H9 (cell line): ENCODE data around the gene P4HTM. TPM values are rescaled to one million over a fixed set of nuclear protein-coding genes. Genes with fewer than 3 reads are reported as not detected.
A peak's percentile ranks its signal among the peaks of the same experiment; 100 is the strongest.

Experiments
- DNase-seq: peaks from one replicate; pipeline ENCODE4 v3.0.0-alpha.2; 2017
- H2AFZ ChIP-seq: one replicate; pipeline ENCODE4 v1.6.1; 2013; ENCODE audit warnings: mild to moderate bottlenecking, low read length, control low read depth, moderate library complexity
- H2AK5ac ChIP-seq: 2 replicates; pipeline ENCODE4 v1.6.1; 2013; ENCODE audit warnings: low read length, control low read depth, mixed read lengths; ENCODE audit not compliant: insufficient read length
- H2BK120ac ChIP-seq: one replicate; pipeline ENCODE4 v1.6.1; 2013; ENCODE audit warnings: low read depth, mild to moderate bottlenecking, low read length, control low read depth, inconsistent platforms; ENCODE audit not compliant: poor library complexity, severe bottlenecking
- H2BK12ac ChIP-seq: 2 replicates; pipeline ENCODE4 v1.6.1; 2013; ENCODE audit warnings: low read length, control low read depth, mixed read lengths, low read depth; ENCODE audit not compliant: insufficient read length
- H2BK15ac ChIP-seq: 2 replicates; pipeline ENCODE4 v1.6.1; 2013; ENCODE audit warnings: low read depth, low read length, control low read depth
- H2BK20ac ChIP-seq: one replicate; pipeline ENCODE4 v1.6.1; 2013; ENCODE audit warnings: low read depth, mild to moderate bottlenecking, low read length, control low read depth, inconsistent platforms; ENCODE audit not compliant: poor library complexity, severe bottlenecking
- H2BK5ac ChIP-seq: 2 replicates; pipeline ENCODE4 v1.6.1; 2013; ENCODE audit warnings: low read length, control low read depth, mixed read lengths; ENCODE audit not compliant: insufficient read length
- H3K14ac ChIP-seq: 2 replicates; pipeline ENCODE4 v1.6.1; 2013; ENCODE audit warnings: low read length, control low read depth; ENCODE audit not compliant: insufficient read depth
- H3K18ac ChIP-seq: 2 replicates; pipeline ENCODE4 v1.6.1; 2013; ENCODE audit warnings: low read depth, mild to moderate bottlenecking, mixed read lengths, low read length, control low read depth; ENCODE audit not compliant: insufficient read length
- H3K23ac ChIP-seq: 2 replicates; pipeline ENCODE4 v1.6.1; 2013; ENCODE audit warnings: low read length, control low read depth, mixed read lengths, low read depth; ENCODE audit not compliant: insufficient read length
- H3K23me2 ChIP-seq: 2 replicates; pipeline ENCODE4 v1.6.1; 2013; ENCODE audit warnings: low read depth, mild to moderate bottlenecking, mixed read lengths, low read length, control low read depth; ENCODE audit not compliant: insufficient read length, poor library complexity, severe bottlenecking
- H3K27ac ChIP-seq: 2 replicates; pipeline ENCODE4 v1.5.1; 2013; ENCODE audit warnings: low read length, control low read depth, mixed read lengths, low read depth; ENCODE audit not compliant: insufficient read length
- H3K27me3 ChIP-seq: 2 replicates; pipeline ENCODE4 v1.6.1; 2013; ENCODE audit warnings: low read length, control low read depth, inconsistent platforms; ENCODE audit not compliant: insufficient read depth
- H3K4ac ChIP-seq: 2 replicates; pipeline ENCODE4 v1.6.1; 2013; ENCODE audit warnings: low read depth, mild to moderate bottlenecking, control low read depth, inconsistent platforms, low read length, moderate library complexity
- H3K4me1 ChIP-seq: 2 replicates; pipeline ENCODE4 v1.6.1; 2013; ENCODE audit warnings: low read length, control low read depth, inconsistent platforms; ENCODE audit not compliant: insufficient read depth
- H3K4me2 ChIP-seq: 2 replicates; pipeline ENCODE4 v1.6.1; 2013; ENCODE audit warnings: low read length, control low read depth, mixed read lengths; ENCODE audit not compliant: insufficient read length, insufficient read depth
- H3K56ac ChIP-seq: 2 replicates; pipeline ENCODE4 v1.6.1; 2013; ENCODE audit warnings: low read depth, mild to moderate bottlenecking, mixed read lengths, low read length, control low read depth; ENCODE audit not compliant: insufficient read length
- H3K79me1 ChIP-seq: 2 replicates; pipeline ENCODE4 v1.6.1; 2013; ENCODE audit warnings: low read depth, mild to moderate bottlenecking, moderate library complexity, low read length, control low read depth, inconsistent platforms; ENCODE audit not compliant: insufficient read depth, poor library complexity, severe bottlenecking
- H3K79me2 ChIP-seq: 2 replicates; pipeline ENCODE4 v1.6.1; 2013; ENCODE audit warnings: low read length, control low read depth, inconsistent platforms; ENCODE audit not compliant: insufficient read depth
- H3K9ac ChIP-seq: 2 replicates; pipeline ENCODE4 v1.6.1; 2013; ENCODE audit warnings: low read length, control low read depth, mixed read lengths; ENCODE audit not compliant: insufficient read length; ENCODE audit errors: extremely low read depth
- H3K9me3 ChIP-seq: one replicate; pipeline ENCODE4 v1.6.1; 2013; ENCODE audit warnings: low read depth, low read length, inconsistent platforms; ENCODE audit not compliant: control insufficient read depth
- H3T11ph ChIP-seq: one replicate; pipeline ENCODE4 v1.6.1; 2013; ENCODE audit warnings: mild to moderate bottlenecking, low read length, control low read depth, inconsistent platforms
- H4K20me1 ChIP-seq: one replicate; pipeline ENCODE4 v1.6.1; 2013; ENCODE audit not compliant: control insufficient read depth, insufficient read length, insufficient read depth
- H4K5ac ChIP-seq: 2 replicates; pipeline ENCODE4 v1.6.1; 2013; ENCODE audit warnings: low read depth, mild to moderate bottlenecking, mixed read lengths, low read length, control low read depth; ENCODE audit not compliant: insufficient read length
- H4K8ac ChIP-seq: replicated peaks from 2 replicates; pipeline ENCODE4 v1.6.1; 2013; ENCODE audit warnings: low read length, control low read depth, mixed read lengths, low read depth; ENCODE audit not compliant: insufficient read length
- H4K91ac ChIP-seq: 2 replicates; pipeline ENCODE4 v1.6.1; 2013; ENCODE audit warnings: low read depth, mild to moderate bottlenecking, moderate library complexity, mixed read lengths, low read length, control low read depth; ENCODE audit not compliant: insufficient read length
- H3K27ac Mint-ChIP-seq, 3 experiments: 2 replicates in 2 of 3; 3 replicates in 1 of 3; pipeline ENCODE4 v1.8.0; 2020 to 2021; ENCODE audit warnings: mixed read lengths in 3 of 3, mild to moderate bottlenecking in 1 of 3, moderate library complexity in 1 of 3
- H3K27me3 Mint-ChIP-seq: 2 replicates; pipeline ENCODE4 v1.8.0; 2021; ENCODE audit warnings: low read depth, mild to moderate bottlenecking, moderate library complexity, mixed read lengths
- H3K36me3 Mint-ChIP-seq, 3 experiments: 2 replicates in 2 of 3; 3 replicates in 1 of 3; pipeline ENCODE4 v1.8.0; 2020 to 2021; ENCODE audit warnings: low read depth in 3 of 3, mixed read lengths in 3 of 3; ENCODE audit not compliant: insufficient read depth in 1 of 3
- H3K4me1 Mint-ChIP-seq, 2 experiments: 2 replicates each; pipeline ENCODE4 v1.8.0; 2020; ENCODE audit warnings: mixed read lengths in 2 of 2
- H3K4me3 Mint-ChIP-seq, 2 experiments: 2 replicates in 1 of 2; 3 replicates in 1 of 2; pipeline ENCODE4 v1.8.0; 2020 to 2021; ENCODE audit warnings: mild to moderate bottlenecking in 2 of 2, mixed read lengths in 2 of 2, moderate library complexity in 1 of 2
- H3K9me3 Mint-ChIP-seq, 2 experiments: 2 replicates in 1 of 2; 3 replicates in 1 of 2; pipeline ENCODE4 v1.8.0; 2020; ENCODE audit warnings: mild to moderate bottlenecking in 2 of 2, mixed read lengths in 2 of 2, moderate library complexity in 1 of 2
- CTCF ChIP-seq: fragments of 200-600 bp; sonication (generic); conservative IDR thresholded peaks from 3 replicates; pipeline ENCODE4 v1.8.0; 2021; ENCODE audit warnings: antibody characterized with exemption, mild to moderate bottlenecking
- WGBS: extraction: QIAGEN DNeasy Blood & Tissue Kit; methylation state at CpG from one replicate; pipeline ENCODE4 v1.1.7; 2013; ENCODE audit warnings: missing lambda C conversion rate, low lambda C conversion rate, mixed read lengths; ENCODE audit not compliant: insufficient read length; ENCODE audit errors: extremely low coverage; 5-methylcytosine and 5-hydroxymethylcytosine counted together
- total RNA-seq: library from RNA; stranded (reverse); gene quantifications from 2 replicates; pipeline ENCODE4 v1.2.1, GENCODE V29; 2021

Gene P4HTM
- total RNA-seq, 1 experiment from 2014 or later: 36.0 TPM

GRCh38 chr3:49029563-49029884 lies 39.5 kb downstream of the P4HTM start:
- H2BK20ac ChIP-seq: no peak overlapping the region
- no peaks in the 10 kb centered on the region for H3K79me2 ChIP-seq
- H3K23ac ChIP-seq: no peak overlapping the region
- TF ChIP-seq CTCF: no peak
- H3K79me1 ChIP-seq: no peaks in the 10 kb centered on the region
- H2AK5ac ChIP-seq: no peak overlapping the region
- H3K14ac ChIP-seq: no peak overlapping the region
- H3K18ac ChIP-seq: no peak overlapping the region
- H2BK12ac ChIP-seq: no peak overlapping the region
- peaks cover 7% of the 10 kb centered on the region for H4K20me1 ChIP-seq
- no peaks in the 10 kb centered on the region for H3K4me1 ChIP-seq
- H3T11ph ChIP-seq: no peak overlapping the region
- no peak overlapping the region for H2BK120ac ChIP-seq
- no peak overlapping the region for H3K4ac ChIP-seq
- no peak overlapping the region for H2AFZ ChIP-seq
- no peaks in the 10 kb centered on the region for H3K27me3 ChIP-seq
- no peak overlapping the region for H3K4me2 ChIP-seq
- peaks cover 13 to 20% of the 10 kb centered on the region in 2 experiments for H3K4me1 Mint-ChIP-seq
- H4K5ac ChIP-seq: no peak overlapping the region
- peaks cover 58 to 92% (median 75%) of the 10 kb centered on the region in 3 experiments for H3K36me3 Mint-ChIP-seq
- H4K8ac ChIP-seq: no peak overlapping the region
- H2BK5ac ChIP-seq: no peak overlapping the region
- H3K27ac ChIP-seq: no peak overlapping the region
- H4K91ac ChIP-seq: no peak overlapping the region
- peak overlapping the region; percentile 90 to 96 for H3K4me3 Mint-ChIP-seq
- H3K27ac Mint-ChIP-seq: peak overlapping the region; percentile 98 to 99 (median 98); a peak in 4 of 7 replicates
- no peak overlapping the region for H2BK15ac ChIP-seq
- no peaks in the 10 kb centered on the region for H3K9me3 Mint-ChIP-seq
- WGBS: no CpG with 5 or more reads among the region's 7 CpGs
- no peaks in the 10 kb centered on the region; the same call in none of the 2 replicates for H3K27me3 Mint-ChIP-seq
- H3K56ac ChIP-seq: no peak overlapping the region
- no peak for DNase-seq
- H3K9ac ChIP-seq: no peak overlapping the region
- H3K23me2 ChIP-seq: peaks cover 3% of the 10 kb centered on the region
- no peaks in the 10 kb centered on the region for H3K9me3 ChIP-seq
